ENCODE results near the gene SERPINB7. TPM values are rescaled to one million over a fixed set of nuclear protein-coding genes. Genes with fewer than 3 reads are reported as not detected.

The SERPINB7 gene, protein sequence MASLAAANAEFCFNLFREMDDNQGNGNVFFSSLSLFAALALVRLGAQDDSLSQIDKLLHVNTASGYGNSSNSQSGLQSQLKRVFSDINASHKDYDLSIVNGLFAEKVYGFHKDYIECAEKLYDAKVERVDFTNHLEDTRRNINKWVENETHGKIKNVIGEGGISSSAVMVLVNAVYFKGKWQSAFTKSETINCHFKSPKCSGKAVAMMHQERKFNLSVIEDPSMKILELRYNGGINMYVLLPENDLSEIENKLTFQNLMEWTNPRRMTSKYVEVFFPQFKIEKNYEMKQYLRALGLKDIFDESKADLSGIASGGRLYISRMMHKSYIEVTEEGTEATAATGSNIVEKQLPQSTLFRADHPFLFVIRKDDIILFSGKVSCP
- total RNA-seq = not detected
- polyA plus RNA-seq = under 1 TPM in 1 of 3 donors, not detected in 2; 0.10 TPM

DNA sequence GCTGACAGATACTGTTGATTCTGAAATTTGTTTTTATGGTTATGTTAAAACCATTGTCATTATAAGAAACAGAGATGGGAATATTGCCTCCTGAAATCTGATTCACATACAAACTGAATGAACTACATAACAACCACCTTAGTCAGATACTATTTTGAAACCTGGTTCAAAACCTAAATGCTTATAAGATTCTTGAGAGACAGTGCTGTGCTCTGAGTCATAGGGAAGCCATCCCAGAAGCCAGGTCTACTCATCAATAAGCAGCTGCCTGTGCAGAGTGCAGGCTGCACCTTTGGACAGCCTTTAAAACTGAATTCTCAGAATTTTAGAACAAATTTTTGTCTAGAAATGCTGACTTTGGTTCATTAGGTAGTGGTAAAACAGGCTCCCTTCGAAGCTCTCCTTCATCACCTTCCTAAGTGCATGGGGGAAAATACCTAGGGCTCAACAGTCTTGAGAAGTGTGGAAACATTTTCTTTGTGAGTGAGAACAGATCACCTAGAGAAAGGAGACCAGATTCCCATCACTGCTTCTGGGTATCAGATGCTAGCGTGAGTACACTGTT lies at the start of gene SERPINB7:
TSS of gene SERPINB7 (plus strand) at position 253 of the 565 bp plus-strand sequence. CDS start 6,955 bp downstream, outside the sequence.
- DNase-seq = no peak
- Histone ChIP-seq H3K36me3 (no peaks in the 10 kb centered on the region), H3K9me3 (no peaks in the 10 kb centered on the region), H3K4me1 (peaks cover 0 to 7% (median 0%) of the 10 kb centered on the region in 4 donors), H3K27ac (no peak within 1 kb of the TSS), H3K27me3 (no peaks in the 10 kb centered on the region), H3K4me3 (no peak within 1 kb of the TSS)
- TF ChIP-seq, protein P1, sequence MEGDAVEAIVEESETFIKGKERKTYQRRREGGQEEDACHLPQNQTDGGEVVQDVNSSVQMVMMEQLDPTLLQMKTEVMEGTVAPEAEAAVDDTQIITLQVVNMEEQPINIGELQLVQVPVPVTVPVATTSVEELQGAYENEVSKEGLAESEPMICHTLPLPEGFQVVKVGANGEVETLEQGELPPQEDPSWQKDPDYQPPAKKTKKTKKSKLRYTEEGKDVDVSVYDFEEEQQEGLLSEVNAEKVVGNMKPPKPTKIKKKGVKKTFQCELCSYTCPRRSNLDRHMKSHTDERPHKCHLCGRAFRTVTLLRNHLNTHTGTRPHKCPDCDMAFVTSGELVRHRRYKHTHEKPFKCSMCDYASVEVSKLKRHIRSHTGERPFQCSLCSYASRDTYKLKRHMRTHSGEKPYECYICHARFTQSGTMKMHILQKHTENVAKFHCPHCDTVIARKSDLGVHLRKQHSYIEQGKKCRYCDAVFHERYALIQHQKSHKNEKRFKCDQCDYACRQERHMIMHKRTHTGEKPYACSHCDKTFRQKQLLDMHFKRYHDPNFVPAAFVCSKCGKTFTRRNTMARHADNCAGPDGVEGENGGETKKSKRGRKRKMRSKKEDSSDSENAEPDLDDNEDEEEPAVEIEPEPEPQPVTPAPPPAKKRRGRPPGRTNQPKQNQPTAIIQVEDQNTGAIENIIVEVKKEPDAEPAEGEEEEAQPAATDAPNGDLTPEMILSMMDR (IDR thresholded peaks at IDR 0.05) = no peak
- TF ChIP-seq EP300 (IDR thresholded peaks at IDR 0.05) (no peak), POLR2AphosphoS5 (IDR thresholded peaks at IDR 0.05) (no peak), POLR2A (IDR thresholded peaks at IDR 0.05) (no peak)
- intact Hi-C loops (cut with DNase I) = no loop called here
- 45 to 85% methylated on average over 2 of the region's 2 CpGs for WGBS, 2 donors

DNA sequence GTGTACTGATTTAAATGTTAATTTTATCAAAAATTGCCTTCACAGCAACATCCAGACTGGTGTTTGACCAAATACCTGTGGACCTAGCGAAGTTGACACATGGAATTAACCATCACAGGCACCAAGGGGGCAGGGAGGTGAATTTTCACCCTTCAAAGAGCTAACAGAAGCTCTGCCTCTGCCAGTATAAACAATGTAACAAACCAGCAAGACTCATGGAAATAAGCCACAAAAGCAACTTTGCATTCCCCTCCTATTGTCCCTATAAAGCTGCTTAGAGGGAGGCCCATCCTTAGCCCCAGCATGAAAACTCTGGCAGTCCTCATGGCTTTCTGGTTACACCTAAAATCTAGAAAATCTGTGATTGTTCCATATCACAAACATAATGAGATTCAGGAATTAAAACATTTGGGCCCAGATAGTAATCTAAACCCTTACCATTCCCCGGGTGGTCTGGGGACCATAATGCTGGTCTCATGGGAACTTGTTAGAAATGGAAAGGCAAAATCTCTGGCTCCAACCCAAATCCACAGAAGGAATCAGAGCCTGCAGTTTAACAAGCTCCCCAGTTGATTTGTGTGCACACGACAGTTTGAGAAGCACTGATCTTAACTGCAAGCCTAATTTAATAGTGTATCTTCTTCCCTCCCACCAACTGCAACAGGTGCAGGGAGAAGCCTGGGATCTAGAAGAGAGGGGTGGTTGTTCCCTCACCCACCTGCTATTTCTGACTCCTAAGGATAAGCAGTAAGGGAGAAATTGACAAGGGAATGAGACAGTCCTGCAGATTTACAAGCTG lies 49.3 kb upstream of the SERPINB7 start:
- no peaks in the 10 kb centered on the region for H3K27me3 ChIP-seq
- H3K4me1 ChIP-seq = peaks cover 0 to 12% (median 11%) of the 10 kb centered on the region in 4 donors
- no peak overlapping the region for H3K4me3 ChIP-seq
- 7 to 31% methylated on average over 3 of the region's 3 CpGs for WGBS, 2 donors
- H3K36me3 ChIP-seq = no peaks in the 10 kb centered on the region
- no peak for TF ChIP-seq EP300 (IDR thresholded peaks at IDR 0.05)
- TF ChIP-seq, protein P1 (IDR thresholded peaks at IDR 0.05) = no peak
- no peak for TF ChIP-seq POLR2AphosphoS5 (IDR thresholded peaks at IDR 0.05)
- TF ChIP-seq POLR2A (IDR thresholded peaks at IDR 0.05) = no peak
- intact Hi-C loops (cut with DNase I) = no loop called here
- no peak overlapping the region for H3K27ac ChIP-seq
- H3K9me3 ChIP-seq = no peaks in the 10 kb centered on the region
- DNase-seq = no peak

DNA sequence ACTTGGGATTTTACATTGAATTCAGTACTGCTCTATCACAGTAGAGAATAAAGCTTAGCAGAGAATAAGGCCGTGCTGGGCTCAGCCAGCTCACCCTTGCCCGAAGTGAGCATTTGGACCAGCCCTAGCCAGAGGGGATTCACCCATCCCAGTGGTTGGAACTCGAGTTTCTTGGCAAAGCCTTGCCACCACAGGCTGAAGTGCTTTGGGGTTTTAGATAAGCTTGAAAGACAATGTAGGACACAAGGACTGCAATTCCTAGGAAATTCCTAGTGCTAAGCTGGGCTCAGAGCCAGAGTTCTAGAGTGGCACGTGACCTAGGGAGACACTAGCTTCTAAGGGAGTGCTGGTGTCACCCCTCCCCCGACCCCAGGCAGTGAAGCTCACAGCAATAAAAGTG lies 44.4 kb upstream of the SERPINB7 start:
- intact Hi-C loops (cut with DNase I) = no loop called here
- no peak for DNase-seq
- no peak for TF ChIP-seq EP300 (IDR thresholded peaks at IDR 0.05)
- no peak for TF ChIP-seq POLR2AphosphoS5 (IDR thresholded peaks at IDR 0.05)
- TF ChIP-seq, protein P1 (IDR thresholded peaks at IDR 0.05) = no peak
- no peak for TF ChIP-seq POLR2A (IDR thresholded peaks at IDR 0.05)

DNA sequence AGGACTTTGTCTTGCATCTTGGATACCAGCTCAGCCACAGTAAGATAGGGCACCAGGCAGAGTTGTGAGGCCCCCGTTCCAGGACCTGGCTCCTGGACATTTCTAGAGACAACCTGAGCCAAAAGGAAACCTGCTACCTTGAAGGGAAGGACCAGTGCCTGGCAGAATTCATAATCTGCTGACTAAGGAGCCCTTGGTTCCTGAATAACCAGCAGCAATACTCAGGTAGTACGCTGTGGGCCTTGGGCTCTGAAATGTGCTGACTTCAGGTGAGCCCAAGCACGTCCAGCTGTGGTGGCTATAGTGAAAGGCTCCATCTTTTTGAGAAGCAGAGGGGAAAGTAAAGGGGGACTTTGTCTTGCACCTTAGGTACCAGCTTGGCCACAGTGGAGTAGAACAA lies 44.0 kb upstream of the SERPINB7 start:
- WGBS, 2 donors = 73 to 78% methylated on average over 3 of the region's 3 CpGs
- DNase-seq = no peak
- intact Hi-C loops (cut with DNase I) = no loop called here
- Histone ChIP-seq H3K9me3 (no peaks in the 10 kb centered on the region), H3K4me3 (no peak overlapping the region), H3K27ac (no peak overlapping the region), H3K36me3 (no peaks in the 10 kb centered on the region), H3K4me1 (peaks cover 0 to 4% (median 3%) of the 10 kb centered on the region in 4 donors), H3K27me3 (no peaks in the 10 kb centered on the region)
- TF ChIP-seq POLR2AphosphoS5 (IDR thresholded peaks at IDR 0.05) = no peak
- TF ChIP-seq POLR2A (IDR thresholded peaks at IDR 0.05) = no peak
- TF ChIP-seq, protein P1 (IDR thresholded peaks at IDR 0.05) = no peak
- TF ChIP-seq EP300 (IDR thresholded peaks at IDR 0.05) = no peak

More for the DNA sequence above, 44.4 kb upstream of the SERPINB7 start:
- H3K27me3 ChIP-seq = no peaks in the 10 kb centered on the region
- no peaks in the 10 kb centered on the region for H3K9me3 ChIP-seq
- no peak overlapping the region for H3K27ac ChIP-seq
- H3K4me1 ChIP-seq = peaks cover 0 to 9% (median 8%) of the 10 kb centered on the region in 4 donors
- no peaks in the 10 kb centered on the region for H3K36me3 ChIP-seq
- no peak overlapping the region for H3K4me3 ChIP-seq
- WGBS, 2 donors = 52 to 76% methylated on average over 5 of the region's 5 CpGs

Measured in sigmoid colon (tissue), 7 donors.